Activated B cell treated with CpG ODN at 0.5 μM for 24 hours (primary cell): ENCODE results near the gene SEMA3E. TPM values are rescaled to one million over a fixed set of nuclear protein-coding genes. Genes with fewer than 3 reads are reported as not detected.
"Not testable (repeated sequence)": the region's sequence is repeated elsewhere in the genome, so short reads cannot be mapped to it uniquely, and the experiment has no call there.

Source experiments
- ATAC-seq: fragments of 200-7000 bp; cut with Tn5 transposase; one replicate; pipeline ENCODE4 v1.10.0; 2021; ENCODE audit warnings: low read depth, mild to moderate bottlenecking, moderate library complexity
- CTCF ChIA-PET: fragments of 350-600 bp; sonication (Branson Sonifier 250); formaldehyde crosslinking; loops from one replicate; lab custom pipeline; 2021; ENCODE audit warnings: antibody characterized with exemption; lab: Charles Lee
- POLR2A ChIA-PET: fragments of 350-600 bp; sonication (Branson Sonifier 250); formaldehyde crosslinking; loops from one replicate; lab custom pipeline; 2021; ENCODE audit warnings: antibody characterized with exemption; lab: Charles Lee
- DNase-seq: peaks from one replicate; pipeline ENCODE4 v3.0.0; 2022
- H3K27ac Mint-ChIP-seq: one replicate; pipeline ENCODE4 v1.8.0; 2020; ENCODE audit warnings: mixed read lengths
- H3K27me3 Mint-ChIP-seq: one replicate; pipeline ENCODE4 v1.8.0; 2021; ENCODE audit warnings: mixed read lengths
- H3K36me3 Mint-ChIP-seq: one replicate; pipeline ENCODE4 v1.8.0; 2021; ENCODE audit warnings: low read depth, mixed read lengths
- H3K4me1 Mint-ChIP-seq: one replicate; pipeline ENCODE4 v1.8.0; 2021; ENCODE audit warnings: mixed read lengths
- H3K4me3 Mint-ChIP-seq: one replicate; pipeline ENCODE4 v1.8.0; 2020; ENCODE audit warnings: mild to moderate bottlenecking, mixed read lengths
- H3K9me3 Mint-ChIP-seq: one replicate; pipeline ENCODE4 v1.8.0; 2020; ENCODE audit warnings: mixed read lengths
- intact Hi-C: fragments of 100-400 bp; cut with micrococcal nuclease; formaldehyde crosslinking; loops from one replicate; pipeline ENCODE4 v1.15.1; 2024
- total RNA-seq: library from RNA; stranded (reverse); gene quantifications from 2 replicates; pipeline ENCODE4 v1.2.3, GENCODE V29; 2022
- TF ChIP-seq, protein P1 (sequence below): fragments of 200-600 bp; IDR thresholded peaks from one replicate; pipeline ENCODE4 v1.8.0; 2022; ENCODE audit warnings: antibody characterized with exemption, mild to moderate bottlenecking

Gene SEMA3E
- total RNA-seq, 1 donor from 2014 or later: not detected

DNA sequence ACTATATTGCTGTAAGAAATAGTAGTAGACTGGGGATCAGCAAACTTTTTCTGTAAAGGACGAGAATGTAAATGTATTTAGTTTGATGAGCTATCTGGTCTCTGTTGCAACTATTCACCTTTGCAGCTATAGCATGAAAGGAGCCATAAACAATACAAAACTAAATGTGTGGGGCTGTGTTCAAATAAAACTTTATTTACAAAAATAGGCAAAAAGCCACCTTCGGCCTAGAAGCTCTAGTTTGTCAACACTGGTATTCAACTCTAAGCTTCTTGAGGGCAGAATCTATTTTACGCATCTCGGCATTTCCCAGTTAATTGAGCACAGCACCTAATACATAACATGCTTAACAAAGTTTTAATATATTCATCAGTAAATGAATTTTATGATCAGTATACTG is 181.4 kb downstream of the SEMA3E start:
- CTCF ChIA-PET: no interaction called here
- H3K27ac Mint-ChIP-seq: no peak overlapping the region
- H3K27me3 Mint-ChIP-seq: no peaks in the 10 kb centered on the region
- TF ChIP-seq, protein P1, sequence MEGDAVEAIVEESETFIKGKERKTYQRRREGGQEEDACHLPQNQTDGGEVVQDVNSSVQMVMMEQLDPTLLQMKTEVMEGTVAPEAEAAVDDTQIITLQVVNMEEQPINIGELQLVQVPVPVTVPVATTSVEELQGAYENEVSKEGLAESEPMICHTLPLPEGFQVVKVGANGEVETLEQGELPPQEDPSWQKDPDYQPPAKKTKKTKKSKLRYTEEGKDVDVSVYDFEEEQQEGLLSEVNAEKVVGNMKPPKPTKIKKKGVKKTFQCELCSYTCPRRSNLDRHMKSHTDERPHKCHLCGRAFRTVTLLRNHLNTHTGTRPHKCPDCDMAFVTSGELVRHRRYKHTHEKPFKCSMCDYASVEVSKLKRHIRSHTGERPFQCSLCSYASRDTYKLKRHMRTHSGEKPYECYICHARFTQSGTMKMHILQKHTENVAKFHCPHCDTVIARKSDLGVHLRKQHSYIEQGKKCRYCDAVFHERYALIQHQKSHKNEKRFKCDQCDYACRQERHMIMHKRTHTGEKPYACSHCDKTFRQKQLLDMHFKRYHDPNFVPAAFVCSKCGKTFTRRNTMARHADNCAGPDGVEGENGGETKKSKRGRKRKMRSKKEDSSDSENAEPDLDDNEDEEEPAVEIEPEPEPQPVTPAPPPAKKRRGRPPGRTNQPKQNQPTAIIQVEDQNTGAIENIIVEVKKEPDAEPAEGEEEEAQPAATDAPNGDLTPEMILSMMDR: no peak
- no peaks in the 10 kb centered on the region for H3K4me1 Mint-ChIP-seq
- intact Hi-C loops: no loop called here
- no peak for ATAC-seq
- H3K9me3 Mint-ChIP-seq: peaks cover 3% of the 10 kb centered on the region
- DNase-seq: no peak
- H3K36me3 Mint-ChIP-seq: no peaks in the 10 kb centered on the region
- no peak overlapping the region for H3K4me3 Mint-ChIP-seq
- POLR2A ChIA-PET: no interaction called here

DNA sequence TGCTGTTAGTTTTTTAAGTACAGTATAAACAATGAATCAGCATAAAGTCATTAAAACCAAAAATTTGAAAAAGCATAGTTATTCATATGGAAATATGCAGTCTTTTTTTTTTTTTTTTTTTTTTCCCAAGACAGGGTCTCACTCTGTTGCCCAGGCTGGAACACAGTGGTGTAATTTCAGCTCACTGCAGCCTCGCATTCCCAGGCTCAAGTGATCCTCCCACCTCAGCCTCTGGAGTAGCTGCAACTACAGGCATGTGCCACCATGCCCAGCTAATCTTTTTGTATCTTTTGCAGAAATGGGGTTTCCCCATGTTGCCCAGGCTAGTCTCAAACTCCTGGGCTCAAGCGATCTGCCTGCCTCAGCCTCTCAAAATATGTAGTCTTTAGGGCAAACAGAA is 182.0 kb downstream of the SEMA3E start:
- H3K27ac Mint-ChIP-seq: no peak overlapping the region
- CTCF ChIA-PET: no interaction called here
- POLR2A ChIA-PET: no interaction called here
- H3K27me3 Mint-ChIP-seq: no peaks in the 10 kb centered on the region
- no peaks in the 10 kb centered on the region for H3K36me3 Mint-ChIP-seq
- H3K4me3 Mint-ChIP-seq: no peak overlapping the region
- DNase-seq (no peak), ATAC-seq (no peak)
- no peaks in the 10 kb centered on the region for H3K4me1 Mint-ChIP-seq
- H3K9me3 Mint-ChIP-seq: peaks cover 3% of the 10 kb centered on the region
- intact Hi-C loops: no loop called here
- TF ChIP-seq, protein P1: no peak

DNA sequence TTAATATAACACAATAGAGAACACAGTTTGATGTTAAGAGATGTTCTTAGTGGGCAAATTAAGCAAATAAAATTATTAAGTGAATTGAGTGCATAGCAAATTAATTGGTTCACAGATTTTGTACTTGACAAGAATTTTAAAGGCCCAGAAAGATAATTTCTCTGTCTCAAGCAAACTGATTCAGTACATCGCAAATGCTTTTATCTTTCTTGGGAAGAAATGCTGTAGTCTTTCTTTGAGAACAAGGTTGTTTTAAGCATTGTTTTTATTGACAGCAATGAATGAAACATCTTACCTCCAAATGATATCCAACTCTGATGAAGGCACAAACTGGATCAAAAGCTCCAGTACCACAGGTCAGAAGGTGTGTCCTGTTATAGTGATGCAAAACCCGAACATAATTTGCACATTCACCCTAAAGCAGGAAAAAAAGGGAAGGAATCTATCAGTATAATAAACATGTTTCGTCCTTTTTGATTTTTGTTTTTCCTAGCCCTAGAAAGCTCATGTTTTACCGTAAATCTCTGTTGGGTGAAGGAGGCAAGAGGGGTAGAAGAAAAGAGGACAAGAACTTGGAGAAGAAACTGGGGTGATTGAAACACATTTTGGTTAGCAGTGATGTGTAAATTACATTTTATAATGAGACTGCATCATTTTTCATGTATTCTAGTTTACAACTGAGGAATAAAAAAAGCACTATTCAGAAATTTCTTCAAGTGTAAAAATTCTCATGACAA is 182.6 kb downstream of the SEMA3E start:
- Mint-ChIP-seq H3K4me3 (no peak overlapping the region), H3K27ac (no peak overlapping the region), H3K36me3 (no peaks in the 10 kb centered on the region), H3K4me1 (no peaks in the 10 kb centered on the region), H3K9me3 (peaks cover 3% of the 10 kb centered on the region), H3K27me3 (no peaks in the 10 kb centered on the region)
- intact Hi-C loops: no loop called here
- ChIA-PET POLR2A (no interaction called here), CTCF (no interaction called here)
- DNase-seq: no peak
- TF ChIP-seq, protein P1: no peak
- no peak for ATAC-seq

DNA sequence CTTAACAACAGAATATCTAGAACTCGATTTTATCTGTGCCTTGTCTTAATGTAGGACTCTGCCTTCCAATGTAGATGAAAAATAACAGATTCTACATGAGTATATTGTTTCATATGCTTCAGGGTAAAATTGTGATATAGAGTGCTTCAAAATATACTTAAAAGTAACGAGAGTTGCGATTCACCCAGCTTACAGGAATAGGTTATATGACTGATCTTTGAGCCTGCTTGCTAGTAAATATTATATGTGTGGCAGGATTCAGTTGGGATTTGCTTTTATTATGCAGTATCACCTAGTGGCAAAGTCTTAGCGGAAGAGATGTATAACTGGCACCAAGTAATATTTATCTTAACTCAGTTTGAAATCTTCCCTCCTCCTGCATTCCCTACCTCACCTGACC is 183.3 kb downstream of the SEMA3E start:
- TF ChIP-seq, protein P1: no peak
- H3K9me3 Mint-ChIP-seq: peaks cover 8% of the 10 kb centered on the region
- H3K27me3 Mint-ChIP-seq: no peaks in the 10 kb centered on the region
- no peak overlapping the region for H3K27ac Mint-ChIP-seq
- DNase-seq (no peak), ATAC-seq (no peak)
- no peaks in the 10 kb centered on the region for H3K36me3 Mint-ChIP-seq
- CTCF ChIA-PET: no interaction called here
- H3K4me1 Mint-ChIP-seq: no peaks in the 10 kb centered on the region
- no peak overlapping the region for H3K4me3 Mint-ChIP-seq
- intact Hi-C loops: no loop called here
- POLR2A ChIA-PET: no interaction called here

DNA sequence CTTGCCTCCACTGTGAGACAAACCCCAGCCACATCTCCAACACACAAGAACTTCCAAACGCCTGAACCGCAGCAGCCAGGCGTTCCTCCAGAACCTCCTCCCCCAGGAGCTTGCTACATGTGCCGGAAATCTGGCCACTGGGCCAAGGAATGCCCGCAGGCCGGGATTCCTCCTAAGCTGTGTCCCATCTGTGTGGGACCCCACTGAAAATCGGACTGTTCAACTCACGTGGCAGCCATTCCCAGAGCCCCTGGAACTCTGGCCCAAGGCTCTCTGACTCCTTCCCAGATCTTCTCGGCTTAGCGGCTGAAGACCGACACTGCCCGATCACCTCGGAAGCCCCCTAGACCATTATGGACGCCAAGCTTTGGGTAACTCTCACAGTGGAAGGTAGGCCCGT is 187.1 kb downstream of the SEMA3E start:
- DNase-seq, H3K9me3 Mint-ChIP-seq, CTCF ChIA-PET, intact Hi-C loops, H3K27ac Mint-ChIP-seq, ATAC-seq, POLR2A ChIA-PET, H3K27me3 Mint-ChIP-seq, H3K4me3 Mint-ChIP-seq, H3K36me3 Mint-ChIP-seq, H3K4me1 Mint-ChIP-seq: not testable (repeated sequence)

DNA sequence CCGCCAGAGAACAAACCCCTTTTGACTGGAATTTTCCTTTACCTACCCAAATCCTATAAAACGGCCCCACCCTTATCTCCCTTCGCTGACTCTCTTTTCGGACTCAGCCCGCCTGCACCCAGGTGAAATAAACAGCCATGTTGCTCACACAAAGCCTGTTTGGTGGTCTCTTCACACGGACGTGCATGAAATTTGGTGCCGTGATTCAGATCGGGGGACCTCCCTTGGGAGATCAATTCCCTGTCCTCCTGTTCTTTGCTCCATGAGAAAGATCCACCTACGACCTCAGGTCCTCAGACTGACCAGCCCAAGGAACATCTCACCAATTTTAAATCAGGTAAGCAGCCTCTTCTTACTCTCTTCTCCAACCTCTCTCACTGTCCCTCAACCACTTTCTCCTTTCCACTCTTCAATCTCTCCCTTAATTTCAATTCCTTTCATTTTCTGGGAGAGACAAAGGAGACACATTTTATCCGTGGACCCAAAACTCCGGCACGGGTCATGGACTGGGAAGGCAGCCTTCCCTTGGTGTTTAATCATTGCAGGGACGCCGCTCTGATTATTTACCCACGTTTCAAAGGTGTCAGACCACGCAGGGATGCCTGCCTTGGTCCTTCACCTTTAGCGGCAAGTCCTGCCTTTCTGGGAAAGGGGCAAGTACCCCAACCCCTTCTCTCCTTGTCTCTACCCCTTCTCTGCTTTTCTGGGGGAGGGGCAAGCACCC is 188.8 kb downstream of the SEMA3E start:
- H3K9me3 Mint-ChIP-seq, H3K36me3 Mint-ChIP-seq, H3K4me1 Mint-ChIP-seq, POLR2A ChIA-PET, DNase-seq, intact Hi-C loops, H3K27ac Mint-ChIP-seq, CTCF ChIA-PET, H3K4me3 Mint-ChIP-seq, H3K27me3 Mint-ChIP-seq, ATAC-seq: not testable (repeated sequence)

DNA sequence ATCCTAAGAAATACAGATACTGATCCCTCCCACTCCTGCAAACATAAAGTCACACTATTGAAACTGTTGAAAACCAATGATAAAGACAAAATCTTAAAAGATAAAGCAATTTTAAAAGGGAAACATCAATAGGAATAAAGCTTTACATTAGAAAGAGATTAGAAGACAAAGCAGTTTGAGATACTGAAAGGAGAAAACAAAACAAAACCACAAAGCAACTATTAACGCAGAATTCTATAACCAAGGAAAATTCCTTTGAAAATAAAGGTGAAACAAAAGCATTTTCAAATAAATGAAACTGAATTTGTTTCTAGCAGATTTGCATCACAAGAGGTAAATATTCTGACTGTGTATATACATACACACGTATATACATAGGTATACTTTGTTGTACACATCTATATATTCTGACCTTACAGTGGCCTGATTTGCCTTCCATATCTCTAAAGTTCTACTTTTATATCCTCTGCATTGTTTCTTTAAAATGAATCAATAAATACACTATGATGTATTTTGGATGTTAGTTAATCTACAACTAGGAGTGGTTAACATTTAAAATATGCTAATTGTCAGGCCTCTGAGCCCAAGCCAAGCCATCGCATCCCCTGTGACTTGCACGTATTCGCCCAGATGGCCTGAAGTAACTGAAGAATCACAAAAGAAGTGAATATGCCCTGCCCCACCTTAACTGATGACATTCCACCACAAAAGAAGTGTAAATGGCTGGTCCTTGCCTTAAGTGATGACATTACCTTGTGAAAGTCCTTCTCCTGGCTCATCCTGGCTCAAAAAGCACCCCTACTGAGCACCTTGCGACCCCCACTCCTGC is 189.6 kb downstream of the SEMA3E start:
- H3K4me1 Mint-ChIP-seq, ATAC-seq, H3K9me3 Mint-ChIP-seq, CTCF ChIA-PET, H3K36me3 Mint-ChIP-seq, DNase-seq, H3K27ac Mint-ChIP-seq, H3K4me3 Mint-ChIP-seq, POLR2A ChIA-PET, H3K27me3 Mint-ChIP-seq, intact Hi-C loops: not testable (repeated sequence)
